ENCODE data around the gene QSOX1.

Gene QSOX1

GRCh38 chr1:180232521-180233043 is 77.9 kb downstream of the QSOX1 start:
- Histone ChIP-seq H3K4me3 (no peak overlapping the region), H3K27ac (no peak overlapping the region), H3K36me3 (ENCODE audit: insufficient read depth, low read length) (no peaks in the 10 kb centered on the region), H3K9ac (ENCODE audit: insufficient read length) (no peak overlapping the region), H3K9me3 (ENCODE audit: low read depth, low read length) (no peaks in the 10 kb centered on the region)
- TF ChIP-seq POLR2AphosphoS5 (IDR thresholded peaks at IDR 0.05; ENCODE audit: borderline replicate concordance, low read depth, low read length) (no peak), FOXP2 (optimal IDR thresholded peaks at IDR 0.05; ENCODE audit: control extremely low read depth, extremely low read length, insufficient read depth) (no peak), EZH2 (IDR thresholded peaks at IDR 0.05) (no peak)
- DNase-seq (ENCODE audit: low read depth, low spot score), result no peak

GRCh38 chr1:180233191-180234011 is 78.7 kb downstream of the QSOX1 start:
- Histone ChIP-seq H3K9ac (ENCODE audit: insufficient read length) (no peak overlapping the region), H3K36me3 (ENCODE audit: insufficient read depth, low read length) (no peaks in the 10 kb centered on the region), H3K27ac (no peak overlapping the region), H3K9me3 (ENCODE audit: low read depth, low read length) (no peaks in the 10 kb centered on the region), H3K4me3 (no peak overlapping the region)
- no peak for DNase-seq (ENCODE audit: low read depth, low spot score)
- TF ChIP-seq EZH2 (IDR thresholded peaks at IDR 0.05) (no peak), POLR2AphosphoS5 (IDR thresholded peaks at IDR 0.05; ENCODE audit: borderline replicate concordance, low read depth, low read length) (no peak), FOXP2 (optimal IDR thresholded peaks at IDR 0.05; ENCODE audit: control extremely low read depth, extremely low read length, insufficient read depth) (no peak)

- no peak overlapping the region for H3K27ac ChIP-seq
- H3K4me3 ChIP-seq, result no peak overlapping the region
- TF ChIP-seq EZH2 (IDR thresholded peaks at IDR 0.05) (no peak), FOXP2 (optimal IDR thresholded peaks at IDR 0.05; ENCODE audit: control extremely low read depth, extremely low read length, insufficient read depth) (no peak), POLR2AphosphoS5 (IDR thresholded peaks at IDR 0.05; ENCODE audit: borderline replicate concordance, low read depth, low read length) (no peak)
- no peaks in the 10 kb centered on the region for H3K9me3 ChIP-seq (ENCODE audit: low read depth, low read length)
- H3K9ac ChIP-seq (ENCODE audit: insufficient read length), result no peak overlapping the region
- no peak for DNase-seq (ENCODE audit: low read depth, low spot score)
- no peaks in the 10 kb centered on the region for H3K36me3 ChIP-seq (ENCODE audit: insufficient read depth, low read length)
These were observed 79.9 kb downstream of the QSOX1 start for GRCh38 chr1:180234369-180235076.

GRCh38 chr1:180235077-180235501 is 80.4 kb downstream of the QSOX1 start:
- Histone ChIP-seq H3K4me3 (no peak overlapping the region), H3K9ac (ENCODE audit: insufficient read length) (no peak overlapping the region), H3K27ac (no peak overlapping the region), H3K9me3 (ENCODE audit: low read depth, low read length) (no peaks in the 10 kb centered on the region), H3K36me3 (ENCODE audit: insufficient read depth, low read length) (no peaks in the 10 kb centered on the region)
- no peak for DNase-seq (ENCODE audit: low read depth, low spot score)
- TF ChIP-seq EZH2 (IDR thresholded peaks at IDR 0.05) (peak; percentile 56), POLR2AphosphoS5 (IDR thresholded peaks at IDR 0.05; ENCODE audit: borderline replicate concordance, low read depth, low read length) (no peak)

GRCh38 chr1:180235502-180236239 is 81.0 kb downstream of the QSOX1 start:
- Histone ChIP-seq H3K4me3 (no peak overlapping the region), H3K9ac (ENCODE audit: insufficient read length) (no peak overlapping the region), H3K36me3 (ENCODE audit: insufficient read depth, low read length) (no peaks in the 10 kb centered on the region), H3K27ac (no peak overlapping the region), H3K9me3 (ENCODE audit: low read depth, low read length) (no peaks in the 10 kb centered on the region)
- no peak for TF ChIP-seq POLR2AphosphoS5 (IDR thresholded peaks at IDR 0.05; ENCODE audit: borderline replicate concordance, low read depth, low read length)
- TF ChIP-seq FOXP2 (optimal IDR thresholded peaks at IDR 0.05; ENCODE audit: control extremely low read depth, extremely low read length, insufficient read depth), result no peak
- peak; percentile 74 for TF ChIP-seq EZH2 (IDR thresholded peaks at IDR 0.05)
- no peak for DNase-seq (ENCODE audit: low read depth, low spot score)

GRCh38 chr1:180236698-180237509 is 82.2 kb downstream of the QSOX1 start:
- DNase-seq (ENCODE audit: low read depth, low spot score), result no peak
- Histone ChIP-seq H3K9me3 (ENCODE audit: low read depth, low read length) (no peaks in the 10 kb centered on the region), H3K27ac (no peak overlapping the region), H3K36me3 (ENCODE audit: insufficient read depth, low read length) (no peaks in the 10 kb centered on the region), H3K4me3 (no peak overlapping the region), H3K9ac (ENCODE audit: insufficient read length) (no peak overlapping the region)
- TF ChIP-seq POLR2AphosphoS5 (IDR thresholded peaks at IDR 0.05; ENCODE audit: borderline replicate concordance, low read depth, low read length), result no peak
- no peak for TF ChIP-seq EZH2 (IDR thresholded peaks at IDR 0.05)
- no peak for TF ChIP-seq FOXP2 (optimal IDR thresholded peaks at IDR 0.05; ENCODE audit: control extremely low read depth, extremely low read length, insufficient read depth)

- Histone ChIP-seq H3K9ac (ENCODE audit: insufficient read length) (no peak overlapping the region), H3K36me3 (ENCODE audit: insufficient read depth, low read length) (no peaks in the 10 kb centered on the region), H3K4me3 (no peak overlapping the region), H3K9me3 (ENCODE audit: low read depth, low read length) (no peaks in the 10 kb centered on the region), H3K27ac (no peak overlapping the region)
- TF ChIP-seq POLR2AphosphoS5 (IDR thresholded peaks at IDR 0.05; ENCODE audit: borderline replicate concordance, low read depth, low read length) (no peak), FOXP2 (optimal IDR thresholded peaks at IDR 0.05; ENCODE audit: control extremely low read depth, extremely low read length, insufficient read depth) (no peak), EZH2 (IDR thresholded peaks at IDR 0.05) (no peak)
- no peak for DNase-seq (ENCODE audit: low read depth, low spot score)
These were observed 83.3 kb downstream of the QSOX1 start for GRCh38 chr1:180237869-180238476.

All from SK-N-MC (cell line).